ENCODE data around the gene DELE1.

DELE1 gene

DNA sequence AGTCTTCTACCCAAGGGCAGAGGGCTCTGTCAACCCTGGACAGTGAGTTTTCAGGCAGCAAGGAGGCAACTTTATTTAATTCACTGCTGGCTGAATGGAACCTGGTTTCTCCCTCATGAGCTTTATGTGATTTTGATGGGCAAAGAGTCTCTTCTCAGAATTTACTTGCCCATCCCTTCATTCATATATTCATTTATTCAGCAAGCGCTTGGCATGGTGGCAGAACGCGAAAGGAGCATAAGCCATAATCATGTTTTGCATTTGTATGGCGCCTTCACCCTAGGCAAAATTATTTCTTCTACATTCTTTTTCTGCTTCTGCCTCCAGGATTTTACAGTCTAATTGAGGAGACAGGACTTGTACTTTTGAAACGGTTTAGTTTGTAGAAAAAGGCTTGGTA lies 8.0 kb downstream of the DELE1 start:
- Histone ChIP-seq H3K9me2 (replicated peaks; ENCODE audit: low read depth, low read length) (no peaks in the 10 kb centered on the region), H2AFZ (ENCODE audit: low read length) (no peak overlapping the region), H3K9me3 (ENCODE audit: insufficient read depth, low read depth, low read length) (no peaks in the 10 kb centered on the region), H3K4me2 (ENCODE audit: low read depth, low read length, poor library complexity, severe bottlenecking) (no peak overlapping the region), H4K20me1 (ENCODE audit: insufficient read depth, low read length, poor library complexity, severe bottlenecking) (peaks cover 6% of the 10 kb centered on the region), H3K4me3 (ENCODE audit: low read length, poor library complexity, severe bottlenecking) (no peak overlapping the region), H3K27me3 (ENCODE audit: insufficient read depth, low read length, poor library complexity, severe bottlenecking) (no peaks in the 10 kb centered on the region), H3K4me1 (ENCODE audit: insufficient read depth, low read length, poor library complexity, severe bottlenecking) (peaks cover 3% of the 10 kb centered on the region), H3K9ac (ENCODE audit: low read depth, low read length, poor library complexity, severe bottlenecking) (no peak overlapping the region), H3K79me2 (ENCODE audit: insufficient read depth, low read length) (peaks cover 4% of the 10 kb centered on the region; the same call in 1 of the 2 replicates), H3F3A (ENCODE audit: low read depth) (no peaks in the 10 kb centered on the region), H3K36me3 (ENCODE audit: insufficient read depth, low read length) (peaks cover 88% of the 10 kb centered on the region; the same call in 1 of the 2 replicates)
- TF ChIP-seq EZH2phosphoT487 (IDR thresholded peaks at IDR 0.05; ENCODE audit: borderline replicate concordance) (no peak), CTCF (conservative IDR thresholded peaks at IDR 0.05; ENCODE audit: low read length) (no peak)

DNA sequence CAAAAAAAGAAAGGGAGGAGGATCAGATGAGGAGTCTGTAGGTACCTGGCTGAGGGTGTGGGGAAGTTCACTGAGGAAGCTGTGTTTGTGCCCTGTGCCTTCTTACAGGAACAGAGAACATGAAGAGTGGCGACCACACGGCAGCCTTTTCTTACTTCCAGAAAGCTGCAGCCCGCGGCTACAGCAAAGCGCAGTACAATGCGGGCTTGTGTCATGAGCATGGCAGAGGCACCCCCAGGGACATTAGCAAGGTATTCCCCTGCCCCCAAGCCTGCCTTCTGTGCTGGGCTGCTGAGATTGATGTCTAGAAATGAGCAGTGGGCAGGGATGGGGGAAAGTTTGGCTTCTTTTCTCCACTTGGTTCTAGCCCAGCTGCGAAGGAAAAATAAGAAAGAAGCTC lies 9.5 kb downstream of the DELE1 start:
- Histone ChIP-seq H4K20me1 (ENCODE audit: insufficient read depth, low read length, poor library complexity, severe bottlenecking) (peaks cover 5% of the 10 kb centered on the region), H3K79me2 (ENCODE audit: insufficient read depth, low read length) (no peaks in the 10 kb centered on the region), H3K4me2 (ENCODE audit: low read depth, low read length, poor library complexity, severe bottlenecking) (no peak overlapping the region), H3K9me3 (ENCODE audit: insufficient read depth, low read depth, low read length) (no peaks in the 10 kb centered on the region), H3K9me2 (replicated peaks; ENCODE audit: low read depth, low read length) (no peaks in the 10 kb centered on the region), H2AFZ (ENCODE audit: low read length) (no peak overlapping the region), H3K4me1 (ENCODE audit: insufficient read depth, low read length, poor library complexity, severe bottlenecking) (no peaks in the 10 kb centered on the region), H3K4me3 (ENCODE audit: low read length, poor library complexity, severe bottlenecking) (no peak overlapping the region), H3K27me3 (ENCODE audit: insufficient read depth, low read length, poor library complexity, severe bottlenecking) (no peaks in the 10 kb centered on the region), H3K9ac (ENCODE audit: low read depth, low read length, poor library complexity, severe bottlenecking) (no peak overlapping the region), H3K36me3 (ENCODE audit: insufficient read depth, low read length) (peaks cover 84% of the 10 kb centered on the region; the same call in 1 of the 2 replicates), H3F3A (ENCODE audit: low read depth) (no peaks in the 10 kb centered on the region)
- TF ChIP-seq EZH2phosphoT487 (IDR thresholded peaks at IDR 0.05; ENCODE audit: borderline replicate concordance) = no peak
- TF ChIP-seq CTCF (conservative IDR thresholded peaks at IDR 0.05; ENCODE audit: low read length) = no peak

DNA sequence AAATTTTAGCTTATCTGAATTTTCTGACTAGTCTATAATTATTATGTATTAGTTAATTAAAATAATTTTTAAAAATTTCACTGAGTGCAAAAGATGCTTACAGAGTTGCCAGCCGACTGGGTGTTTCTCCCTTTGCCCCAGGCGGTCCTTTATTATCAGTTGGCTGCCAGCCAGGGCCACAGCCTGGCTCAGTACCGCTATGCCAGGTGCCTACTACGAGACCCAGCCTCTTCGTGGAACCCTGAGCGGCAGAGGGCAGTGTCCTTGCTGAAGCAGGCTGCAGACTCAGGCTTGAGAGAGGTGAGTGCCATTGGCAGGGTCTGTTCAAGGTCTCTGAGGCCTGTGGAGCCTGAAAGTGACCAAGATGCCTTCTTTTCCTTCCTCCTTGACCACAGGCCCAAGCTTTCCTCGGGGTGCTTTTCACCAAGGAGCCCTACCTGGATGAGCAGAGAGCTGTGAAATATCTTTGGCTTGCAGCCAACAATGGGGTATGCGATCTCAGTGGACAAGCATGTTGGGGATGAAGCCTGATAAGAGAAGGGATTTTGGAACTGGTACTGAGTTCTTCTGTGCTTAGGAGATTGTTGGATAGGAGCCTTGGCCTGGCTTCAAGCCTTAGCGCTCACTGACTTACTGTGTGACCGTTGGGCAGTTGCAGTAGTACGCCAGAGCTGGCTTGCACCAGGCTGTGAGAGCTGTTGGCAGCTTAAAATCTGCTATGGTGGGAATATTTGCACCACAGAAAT lies 10.6 kb downstream of the DELE1 start:
- no peaks in the 10 kb centered on the region for H3K9me2 ChIP-seq (replicated peaks; ENCODE audit: low read depth, low read length)
- no peak overlapping the region for H3K4me2 ChIP-seq (ENCODE audit: low read depth, low read length, poor library complexity, severe bottlenecking)
- no peak overlapping the region for H3K4me3 ChIP-seq (ENCODE audit: low read length, poor library complexity, severe bottlenecking)
- H4K20me1 ChIP-seq (ENCODE audit: insufficient read depth, low read length, poor library complexity, severe bottlenecking) = no peaks in the 10 kb centered on the region
- TF ChIP-seq CTCF (conservative IDR thresholded peaks at IDR 0.05; ENCODE audit: low read length) = no peak
- TF ChIP-seq EZH2phosphoT487 (IDR thresholded peaks at IDR 0.05; ENCODE audit: borderline replicate concordance) = no peak
- no peaks in the 10 kb centered on the region for H3K4me1 ChIP-seq (ENCODE audit: insufficient read depth, low read length, poor library complexity, severe bottlenecking)
- no peaks in the 10 kb centered on the region for H3K9me3 ChIP-seq (ENCODE audit: insufficient read depth, low read depth, low read length)
- no peaks in the 10 kb centered on the region for H3F3A ChIP-seq (ENCODE audit: low read depth)
- peaks cover 83% of the 10 kb centered on the region; the same call in 1 of the 2 replicates for H3K36me3 ChIP-seq (ENCODE audit: insufficient read depth, low read length)
- no peak overlapping the region for H3K9ac ChIP-seq (ENCODE audit: low read depth, low read length, poor library complexity, severe bottlenecking)
- H2AFZ ChIP-seq (ENCODE audit: low read length) = no peak overlapping the region
- no peaks in the 10 kb centered on the region for H3K27me3 ChIP-seq (ENCODE audit: insufficient read depth, low read length, poor library complexity, severe bottlenecking)
- H3K79me2 ChIP-seq (ENCODE audit: insufficient read depth, low read length) = no peaks in the 10 kb centered on the region
